ENCODE measurements around the gene MALL. TPM values are rescaled to one million over a fixed set of nuclear protein-coding genes. Genes with fewer than 3 reads are reported as not detected.
"Not testable (repeated sequence)": the region's sequence is repeated elsewhere in the genome, so short reads cannot be mapped to it uniquely, and the experiment has no call there.

Gene MALL
- total RNA-seq, 8 experiments from 2014 or later = 0.05 to 11.3 (median 0.31) TPM

DNA sequence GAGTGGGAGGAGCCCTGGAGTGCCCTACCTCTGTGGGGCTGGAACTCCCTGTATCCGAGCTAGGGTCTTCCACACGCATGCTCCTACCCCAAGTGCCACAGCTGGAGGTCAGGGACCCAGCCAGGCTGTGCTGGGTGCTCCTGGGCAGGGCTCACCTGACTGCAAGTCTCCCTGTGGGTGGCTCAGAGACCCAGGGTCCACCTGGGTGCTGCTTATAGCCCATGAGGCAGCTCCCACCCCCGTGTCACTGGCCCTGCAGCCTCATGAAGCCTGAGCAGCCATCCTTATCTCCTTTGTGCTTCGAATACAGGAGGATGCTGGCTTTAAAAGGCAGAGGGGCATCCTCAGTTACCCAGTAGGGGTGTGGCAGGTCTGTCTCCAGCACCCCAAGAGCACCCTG is 14.7 kb downstream of the MALL start:
- 40 to 70% (median 60%) methylated on average over 1 to 2 of the region's 4 CpGs; no CpG with 5 or more reads in 7 of the 10 experiments for WGBS, 10 experiments
- H3K27ac ChIP-seq; in situ Hi-C loops (cut with MboI; ENCODE audit: low pct_unique_long_range_greater_than_20kb in 2 of 9, low sequenced_read_pairs in 9 of 9, unreplicated experiment in 9 of 9); H3K4me3 ChIP-seq; H3K4me1 ChIP-seq (replicated peaks in 1 of 2): not testable (repeated sequence)
- peak in 3 of 8 experiments; percentile 5 to 13 (median 12) for ATAC-seq (replicated peaks in 6 of 8)

DNA sequence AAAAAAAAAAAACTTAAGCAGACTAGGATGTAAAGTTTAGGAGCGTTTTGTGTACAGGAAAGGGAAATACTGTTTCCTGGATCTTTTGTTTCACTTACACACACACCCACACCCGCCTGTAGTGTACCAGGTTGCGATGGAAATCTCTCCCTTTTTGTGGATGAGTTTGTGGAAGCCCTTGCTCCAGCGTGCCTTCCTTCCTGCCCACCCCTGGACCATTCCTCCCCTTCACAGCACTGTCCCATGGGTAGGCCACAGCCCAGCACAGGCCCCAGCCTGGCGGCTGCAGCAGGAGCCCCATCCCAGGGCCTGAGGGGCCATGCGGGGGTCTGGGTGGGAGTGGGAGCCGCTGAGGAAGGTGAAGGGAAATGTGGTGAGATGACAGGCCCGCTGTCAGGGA is 15.1 kb downstream of the MALL start:
- no peak for ATAC-seq (replicated peaks in 6 of 8)
- Histone ChIP-seq H3K27ac (no peak overlapping the region), H3K4me1 (replicated peaks in 1 of 2) (peaks cover 0 to 6% of the 10 kb centered on the region in 2 donors), H3K4me3 (no peak overlapping the region)
- in situ Hi-C loops (cut with MboI; ENCODE audit: low pct_unique_long_range_greater_than_20kb in 2 of 9, low sequenced_read_pairs in 9 of 9, unreplicated experiment in 9 of 9) = no loop called here
- WGBS, 10 experiments = 71 to 80% (median 80%) methylated on average over 1 to 2 of the region's 8 CpGs; no CpG with 5 or more reads in 7 of the 10 experiments

DNA sequence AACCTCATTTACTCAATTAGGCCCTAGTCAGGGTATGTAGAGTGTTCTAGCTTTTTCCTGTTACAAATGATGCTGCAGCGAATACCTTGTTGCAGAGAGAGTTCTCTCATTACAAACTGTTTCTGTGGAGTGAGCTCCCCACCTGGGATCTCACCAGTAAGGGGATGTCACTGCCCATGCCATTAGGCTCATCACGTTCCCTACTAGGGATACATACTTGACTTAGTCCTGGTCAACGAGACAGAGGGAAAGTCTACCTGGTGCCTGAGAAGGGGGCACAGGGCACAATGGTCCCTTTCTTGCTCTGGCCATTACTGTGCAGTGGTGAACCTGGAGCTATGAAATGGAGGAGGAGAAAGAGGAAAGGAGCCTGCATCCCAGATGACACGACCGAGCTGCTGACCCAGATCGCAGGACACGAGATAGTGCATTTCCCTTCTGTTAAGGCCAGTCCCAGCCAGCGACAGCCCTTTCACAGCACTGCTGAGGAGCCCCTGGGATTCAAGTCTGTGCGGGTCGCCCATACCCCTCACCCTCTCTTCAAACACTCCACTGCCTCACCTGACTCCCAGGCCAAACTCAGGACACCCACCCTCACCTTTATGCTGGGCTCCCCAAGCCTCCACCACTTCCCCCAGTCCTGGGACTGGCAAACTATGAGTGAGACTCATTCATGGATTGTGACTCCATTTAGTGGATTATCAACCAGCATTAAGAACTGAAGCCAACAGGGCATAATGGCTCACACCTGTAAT is 16.0 kb downstream of the MALL start:
- no peak for ATAC-seq (replicated peaks in 6 of 8)
- peaks cover 0 to 6% of the 10 kb centered on the region in 2 donors for H3K4me1 ChIP-seq (replicated peaks in 1 of 2)
- in situ Hi-C loops (cut with MboI; ENCODE audit: low pct_unique_long_range_greater_than_20kb in 2 of 9, low sequenced_read_pairs in 9 of 9, unreplicated experiment in 9 of 9) = no loop called here
- no peak overlapping the region for H3K27ac ChIP-seq
- WGBS, 10 experiments = 57 to 100% (median 90%) methylated on average over 1 to 2 of the region's 10 CpGs; no CpG with 5 or more reads in 4 of the 10 experiments
- H3K4me3 ChIP-seq = no peak overlapping the region

DNA sequence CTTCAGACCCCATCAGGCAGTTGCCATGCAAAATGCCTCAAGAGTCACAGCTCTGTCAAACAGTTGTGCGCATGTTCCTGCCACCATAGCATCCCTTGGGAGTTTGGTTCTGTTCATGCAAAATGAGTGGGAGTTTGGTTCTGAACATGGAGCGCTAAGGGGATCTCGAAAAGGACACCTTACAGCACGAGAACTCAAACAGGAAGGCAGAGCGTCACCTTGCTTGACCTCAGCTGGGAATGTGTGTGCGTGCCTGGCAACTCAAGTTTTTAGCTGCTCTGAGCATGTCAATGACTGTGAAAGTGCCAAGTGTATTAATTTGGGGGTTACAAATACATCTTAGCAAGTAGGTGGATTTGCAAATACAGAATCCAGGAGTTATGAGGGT is 16.6 kb downstream of the MALL start:
- Histone ChIP-seq H3K27ac (no peak overlapping the region), H3K4me1 (replicated peaks in 1 of 2) (peaks cover 0 to 6% of the 10 kb centered on the region in 2 donors), H3K4me3 (no peak overlapping the region)
- no peak for ATAC-seq (replicated peaks in 6 of 8)
- WGBS, 10 experiments = 89 to 100% (median 100%) methylated on average over 1 to 6 of the region's 6 CpGs; no CpG with 5 or more reads in 3 of the 10 experiments
- in situ Hi-C loops (cut with MboI; ENCODE audit: low pct_unique_long_range_greater_than_20kb in 2 of 9, low sequenced_read_pairs in 9 of 9, unreplicated experiment in 9 of 9) = no loop called here

DNA sequence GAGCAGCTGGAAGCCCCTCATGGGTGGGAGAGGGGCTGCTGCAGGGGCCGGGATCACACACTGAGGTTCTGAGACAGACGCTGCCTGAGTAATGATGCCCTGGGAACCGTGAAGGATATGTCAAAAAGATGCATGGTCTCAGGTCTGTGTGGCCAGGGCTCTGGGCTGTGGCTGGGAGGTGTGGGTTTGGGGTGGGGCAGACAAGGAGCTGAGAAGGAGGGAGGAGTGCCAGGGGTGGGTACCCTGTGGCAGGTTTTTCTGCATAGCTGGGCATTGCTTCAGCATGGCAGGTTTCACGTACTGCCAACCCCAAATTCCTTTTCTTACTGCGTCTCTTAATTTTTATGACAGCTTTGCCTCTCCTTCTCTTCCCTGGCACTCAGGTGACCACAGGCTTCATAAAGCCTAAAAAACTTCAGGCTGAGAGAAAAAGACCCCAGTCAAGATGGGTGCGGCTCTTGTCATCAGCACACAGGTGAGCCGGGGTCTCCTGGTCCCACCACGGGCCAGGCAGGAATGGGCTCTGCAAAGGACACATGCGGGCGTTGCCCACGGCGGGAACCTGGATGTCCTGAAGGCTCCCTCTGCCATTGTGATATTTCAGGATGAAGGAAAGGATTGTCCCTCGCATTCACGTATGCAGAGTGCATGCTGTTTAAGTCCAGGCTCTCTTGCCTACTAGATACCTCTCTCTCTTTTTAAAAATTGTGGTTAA is 18.0 kb downstream of the MALL start:
- 67 to 100% (median 90%) methylated on average over 1 to 10 of the region's 14 CpGs; no CpG with 5 or more reads in 3 of the 10 experiments for WGBS, 10 experiments
- no peak for ATAC-seq (replicated peaks in 6 of 8)
- H3K27ac ChIP-seq = no peak overlapping the region

DNA sequence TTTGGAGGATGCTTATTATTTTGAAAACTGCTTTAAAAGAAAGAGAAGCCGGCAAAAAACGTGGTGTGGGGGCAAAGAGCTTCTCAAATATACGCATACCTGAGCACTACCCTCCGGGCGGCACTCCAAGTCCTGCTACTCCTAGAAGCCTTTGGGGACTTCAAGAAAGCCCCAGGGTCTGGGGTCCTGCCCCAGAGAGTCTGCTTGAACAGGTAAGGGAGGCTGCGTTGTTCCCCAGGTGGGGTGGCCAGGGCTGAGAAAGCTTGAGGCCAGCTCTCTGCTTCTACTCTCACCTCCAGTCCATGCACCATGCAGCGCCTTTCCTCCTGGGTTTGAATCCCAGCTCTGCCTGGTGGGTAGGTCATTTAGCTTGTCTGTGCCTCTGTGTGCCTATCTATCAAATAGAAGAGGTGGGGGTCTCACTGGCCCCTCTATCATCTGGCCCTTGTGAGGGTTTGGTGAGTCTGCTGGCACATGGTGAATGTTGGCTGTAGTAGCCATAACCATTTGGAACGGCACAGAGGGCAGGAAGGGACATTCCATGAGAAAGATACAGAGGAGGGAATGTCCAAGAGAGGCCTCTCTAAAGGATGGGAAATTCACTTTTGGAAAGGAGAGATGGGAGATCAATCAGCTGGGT is 19.5 kb downstream of the MALL start:
- H3K27ac ChIP-seq = no peak overlapping the region
- in situ Hi-C loops (cut with MboI; ENCODE audit: low pct_unique_long_range_greater_than_20kb in 2 of 9, low sequenced_read_pairs in 9 of 9, unreplicated experiment in 9 of 9) = no loop called here
- no peak for ATAC-seq (replicated peaks in 6 of 8)
- no peak overlapping the region for H3K4me3 ChIP-seq
- WGBS, 10 experiments = 40 to 98% (median 90%) methylated on average over 1 to 5 of the region's 8 CpGs; no CpG with 5 or more reads in 2 of the 10 experiments
- peaks cover 0 to 2% of the 10 kb centered on the region in 2 donors for H3K4me1 ChIP-seq (replicated peaks in 1 of 2)

More for the DNA sequence above, 18.0 kb downstream of the MALL start:
- in situ Hi-C loops (cut with MboI; ENCODE audit: low pct_unique_long_range_greater_than_20kb in 2 of 9, low sequenced_read_pairs in 9 of 9, unreplicated experiment in 9 of 9) = no loop called here
- Histone ChIP-seq H3K4me1 (replicated peaks in 1 of 2) (peaks cover 0 to 6% of the 10 kb centered on the region in 2 donors), H3K4me3 (no peak overlapping the region)

DNA sequence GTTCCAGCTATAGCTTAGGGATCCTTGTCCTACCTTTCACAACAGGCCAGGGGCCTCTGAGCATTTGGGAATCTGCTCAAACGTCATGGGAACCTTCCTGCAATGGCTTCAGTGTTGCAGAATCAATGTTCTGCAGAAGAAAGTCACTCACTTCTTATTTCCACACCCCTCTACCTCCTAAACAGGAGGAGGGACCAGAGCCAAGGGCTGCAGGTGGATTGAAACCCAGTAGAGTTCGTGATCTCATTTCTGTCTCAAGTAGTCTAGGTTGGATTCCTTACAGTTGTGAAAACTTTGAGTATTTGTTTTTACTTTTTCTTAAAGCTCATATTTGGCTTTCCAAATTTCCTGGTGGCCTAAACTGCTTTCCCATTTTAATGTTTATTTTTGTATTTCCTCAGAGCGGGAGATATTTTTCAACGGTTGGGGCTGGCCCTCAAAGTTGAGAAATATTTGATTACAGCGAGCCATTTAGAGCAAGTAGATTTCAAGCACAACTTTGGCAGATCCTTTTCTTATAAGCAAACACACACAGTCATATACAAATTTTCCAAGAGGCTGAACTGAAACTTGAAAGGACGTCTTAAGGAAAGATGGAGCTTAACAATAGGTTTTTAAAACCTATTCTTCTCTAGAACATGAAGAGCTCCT is 20.6 kb downstream of the MALL start:
- ATAC-seq (replicated peaks in 6 of 8); H3K4me3 ChIP-seq; H3K4me1 ChIP-seq (replicated peaks in 1 of 2); in situ Hi-C loops (cut with MboI; ENCODE audit: low pct_unique_long_range_greater_than_20kb in 2 of 9, low sequenced_read_pairs in 9 of 9, unreplicated experiment in 9 of 9); H3K27ac ChIP-seq: not testable (repeated sequence)
- 78 to 93% (median 88%) methylated on average over 2 to 4 of the region's 6 CpGs; no CpG with 5 or more reads in 1 of the 10 experiments for WGBS, 10 experiments

DNA sequence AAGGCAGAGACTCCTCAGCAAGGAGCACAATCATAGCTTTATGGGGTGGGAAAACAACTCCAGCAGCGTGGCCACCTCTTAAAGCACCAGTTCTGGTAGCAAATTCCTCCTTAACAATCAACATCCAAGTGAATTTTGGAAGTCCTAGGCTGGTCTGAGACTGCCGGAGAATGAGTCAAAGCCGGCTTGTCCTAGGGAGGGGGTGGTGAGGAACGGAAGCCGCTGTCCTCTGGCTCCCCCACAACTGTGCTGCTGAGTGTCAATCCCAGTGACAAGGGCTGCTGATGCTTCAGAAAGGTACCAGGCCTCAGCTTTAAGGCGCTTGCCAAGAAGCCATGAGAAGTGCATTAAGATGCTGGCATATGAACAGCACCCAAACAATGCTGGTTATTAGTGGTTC is 21.7 kb downstream of the MALL start:
- H3K4me1 ChIP-seq (replicated peaks in 1 of 2); H3K4me3 ChIP-seq; H3K27ac ChIP-seq; ATAC-seq (replicated peaks in 6 of 8); in situ Hi-C loops (cut with MboI; ENCODE audit: low pct_unique_long_range_greater_than_20kb in 2 of 9, low sequenced_read_pairs in 9 of 9, unreplicated experiment in 9 of 9): not testable (repeated sequence)
- WGBS, 10 experiments = no CpG with 5 or more reads among the region's 6 CpGs

DNA sequence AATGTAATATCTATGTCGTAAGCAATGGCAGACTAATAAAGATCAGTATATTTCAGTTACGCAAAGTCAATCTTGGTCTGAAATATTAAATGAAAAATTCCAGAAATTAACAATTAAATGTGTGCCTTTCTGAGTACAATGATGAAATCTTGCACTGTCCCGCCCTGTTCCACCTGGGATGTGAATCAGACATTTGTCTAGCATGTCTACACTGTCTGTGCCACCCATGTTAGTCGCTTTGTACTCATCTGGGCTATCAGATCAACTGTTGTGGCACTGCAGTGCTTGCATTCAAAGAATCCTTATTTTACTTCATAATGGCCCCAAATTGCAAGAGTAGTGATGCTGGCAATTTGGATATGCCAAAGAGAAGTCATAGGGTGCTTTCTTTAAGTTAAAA is 25.5 kb downstream of the MALL start:
- H3K27ac ChIP-seq; in situ Hi-C loops (cut with MboI; ENCODE audit: low pct_unique_long_range_greater_than_20kb in 2 of 9, low sequenced_read_pairs in 9 of 9, unreplicated experiment in 9 of 9); H3K4me3 ChIP-seq; H3K4me1 ChIP-seq (replicated peaks in 1 of 2); ATAC-seq (replicated peaks in 6 of 8): not testable (repeated sequence)
- no CpG with 5 or more reads among the region's 4 CpGs for WGBS, 10 experiments

DNA sequence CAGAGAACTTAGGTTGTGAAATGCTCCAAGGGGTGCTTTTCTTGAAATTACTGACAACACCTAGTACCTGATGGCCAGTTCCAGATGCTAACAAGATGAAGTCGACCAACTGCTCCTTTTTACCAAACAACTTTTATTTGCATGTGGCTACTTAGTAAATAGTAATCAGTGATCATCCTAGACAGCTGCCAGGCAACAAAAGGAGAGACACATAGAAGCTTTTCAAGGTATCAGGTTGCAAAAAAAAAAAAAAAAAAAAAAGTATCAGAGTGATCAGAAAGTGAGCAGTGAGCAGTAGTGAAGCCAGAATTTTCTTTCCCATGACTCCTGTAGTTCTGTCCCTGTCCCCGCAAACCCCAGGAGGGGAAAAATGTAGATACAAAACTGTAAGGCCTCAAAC is 31.9 kb downstream of the MALL start:
- in situ Hi-C loops (cut with MboI; ENCODE audit: low pct_unique_long_range_greater_than_20kb in 2 of 9, low sequenced_read_pairs in 9 of 9, unreplicated experiment in 9 of 9); H3K27ac ChIP-seq; H3K4me3 ChIP-seq; H3K4me1 ChIP-seq (replicated peaks in 1 of 2): not testable (repeated sequence)
- WGBS, 10 experiments = no CpG with 5 or more reads among the region's 2 CpGs
- peak in 1 of 8 experiments; percentile 42 for ATAC-seq (replicated peaks in 6 of 8)

DNA sequence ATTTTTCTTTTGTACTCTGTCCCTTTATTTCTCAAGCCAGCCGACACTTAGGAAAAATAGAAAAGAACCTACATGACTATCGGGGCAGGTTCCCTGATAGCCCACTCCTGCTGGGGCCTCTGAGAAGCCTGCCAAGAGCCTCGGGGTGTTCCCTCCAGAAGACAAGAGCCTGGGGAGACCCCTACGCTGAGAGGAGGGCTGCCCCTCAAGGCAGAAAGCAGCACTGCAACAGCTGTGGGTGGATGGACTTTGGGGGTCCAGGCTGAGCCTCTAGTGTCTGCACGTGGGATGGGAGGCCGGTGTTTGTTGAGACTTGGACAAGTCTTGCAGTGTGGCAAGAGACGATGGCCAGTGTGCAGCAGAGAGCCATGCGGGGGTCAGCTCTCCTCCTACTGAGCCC is 32.5 kb downstream of the MALL start:
- ATAC-seq (replicated peaks in 6 of 8); H3K4me3 ChIP-seq; in situ Hi-C loops (cut with MboI; ENCODE audit: low pct_unique_long_range_greater_than_20kb in 2 of 9, low sequenced_read_pairs in 9 of 9, unreplicated experiment in 9 of 9); H3K4me1 ChIP-seq (replicated peaks in 1 of 2); H3K27ac ChIP-seq: not testable (repeated sequence)
- WGBS, 10 experiments = no CpG with 5 or more reads among the region's 8 CpGs

DNA sequence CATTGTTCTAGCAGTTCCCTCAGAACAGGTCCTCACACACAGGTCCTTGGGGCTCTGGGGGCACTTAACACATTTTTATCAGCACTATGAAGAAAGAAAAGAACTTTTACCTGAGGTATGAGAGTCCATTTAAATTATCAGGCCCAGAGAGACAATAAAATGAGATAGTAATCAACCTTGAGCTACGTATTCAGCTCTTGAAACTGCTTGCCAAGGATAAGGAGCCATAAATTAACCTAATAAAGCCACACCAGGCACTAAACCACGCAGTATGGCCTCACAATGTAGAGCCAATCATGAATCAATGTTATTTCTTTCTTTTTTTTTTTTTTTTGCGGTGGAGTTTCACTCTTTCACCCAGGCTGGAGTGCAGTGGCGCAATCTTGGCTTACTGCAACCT is 37.5 kb downstream of the MALL start:
- H3K4me3 ChIP-seq; H3K4me1 ChIP-seq (replicated peaks in 1 of 2); H3K27ac ChIP-seq; ATAC-seq (replicated peaks in 6 of 8); in situ Hi-C loops (cut with MboI; ENCODE audit: low pct_unique_long_range_greater_than_20kb in 2 of 9, low sequenced_read_pairs in 9 of 9, unreplicated experiment in 9 of 9): not testable (repeated sequence)
- WGBS, 10 experiments = no CpG with 5 or more reads among the region's 4 CpGs

DNA sequence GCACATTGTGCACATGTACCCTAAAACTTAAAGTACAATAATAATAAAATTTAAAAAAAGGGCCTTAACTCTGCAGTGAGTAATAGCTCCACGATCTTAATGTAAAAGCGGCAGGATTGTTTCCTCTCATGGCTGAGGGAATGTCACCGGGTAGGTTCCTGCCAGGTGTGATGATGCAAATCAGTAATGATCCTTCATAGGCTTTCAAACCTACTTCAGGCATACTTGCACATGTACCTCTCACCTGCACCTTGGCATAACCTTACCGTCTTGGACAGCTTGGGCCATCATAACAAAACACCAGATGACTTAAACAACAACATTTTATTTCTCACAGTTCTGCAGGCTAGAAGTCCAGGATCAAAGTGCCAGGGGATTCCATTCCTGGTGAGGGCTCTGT is 39.7 kb downstream of the MALL start:
- WGBS, 10 experiments = no CpG with 5 or more reads among the region's 4 CpGs
- H3K4me3 ChIP-seq; ATAC-seq (replicated peaks in 6 of 8); in situ Hi-C loops (cut with MboI; ENCODE audit: low pct_unique_long_range_greater_than_20kb in 2 of 9, low sequenced_read_pairs in 9 of 9, unreplicated experiment in 9 of 9); H3K4me1 ChIP-seq (replicated peaks in 1 of 2); H3K27ac ChIP-seq: not testable (repeated sequence)

Measured in motor neuron (in vitro differentiated cells).